HFFc6 (cell line): ENCODE results near the gene D2HGDH. TPM values are rescaled to one million over a fixed set of nuclear protein-coding genes. Genes with fewer than 3 reads are reported as not detected.
"Not testable (repeated sequence)": the region's sequence is repeated elsewhere in the genome, so short reads cannot be mapped to it uniquely, and the experiment has no call there.

Source experiments
- DNase-seq: peaks from one replicate; pipeline ENCODE4 v3.0.0-alpha.2; 2018
- H3K27ac Mint-ChIP-seq: 2 replicates; pipeline ENCODE4 v1.8.0; 2020; ENCODE audit warnings: mild to moderate bottlenecking, mixed read lengths
- H3K27me3 Mint-ChIP-seq: 2 replicates; pipeline ENCODE4 v1.8.0; 2021; ENCODE audit warnings: mild to moderate bottlenecking, moderate library complexity, mixed read lengths; ENCODE audit not compliant: insufficient read depth
- H3K36me3 Mint-ChIP-seq: 2 replicates; pipeline ENCODE4 v1.8.0; 2021; ENCODE audit warnings: low read depth, mixed read lengths
- H3K4me1 Mint-ChIP-seq: 2 replicates; pipeline ENCODE4 v1.8.0; 2020; ENCODE audit warnings: low read depth, mixed read lengths
- H3K4me3 Mint-ChIP-seq: 2 replicates; pipeline ENCODE4 v1.8.0; 2020; ENCODE audit warnings: mild to moderate bottlenecking, moderate library complexity, mixed read lengths
- H3K9me3 Mint-ChIP-seq: 2 replicates; pipeline ENCODE4 v1.8.0; 2020; ENCODE audit warnings: mild to moderate bottlenecking, mixed read lengths
- total RNA-seq, 6 experiments: library from RNA; stranded (reverse); fragmentation: NEBNext Ultra II Directional; extraction: Animal tissue kit (Norgen Biotek cat#: 25700); gene quantifications; 2 replicates in 1 of 6; 3 replicates in 5 of 6; pipeline ENCODE4 v1.2.3, GENCODE V29; 2021
- TF ChIP-seq, protein P1 (sequence below): fragments of 200-600 bp; sonication (generic); IDR thresholded peaks from 2 replicates; pipeline ENCODE4 v1.5.0; 2021; ENCODE audit warnings: antibody characterized with exemption, mild to moderate bottlenecking

D2HGDH gene
- total RNA-seq, 6 experiments from 2014 or later: 14.0 to 21.6 (median 16.4) TPM

DNA sequence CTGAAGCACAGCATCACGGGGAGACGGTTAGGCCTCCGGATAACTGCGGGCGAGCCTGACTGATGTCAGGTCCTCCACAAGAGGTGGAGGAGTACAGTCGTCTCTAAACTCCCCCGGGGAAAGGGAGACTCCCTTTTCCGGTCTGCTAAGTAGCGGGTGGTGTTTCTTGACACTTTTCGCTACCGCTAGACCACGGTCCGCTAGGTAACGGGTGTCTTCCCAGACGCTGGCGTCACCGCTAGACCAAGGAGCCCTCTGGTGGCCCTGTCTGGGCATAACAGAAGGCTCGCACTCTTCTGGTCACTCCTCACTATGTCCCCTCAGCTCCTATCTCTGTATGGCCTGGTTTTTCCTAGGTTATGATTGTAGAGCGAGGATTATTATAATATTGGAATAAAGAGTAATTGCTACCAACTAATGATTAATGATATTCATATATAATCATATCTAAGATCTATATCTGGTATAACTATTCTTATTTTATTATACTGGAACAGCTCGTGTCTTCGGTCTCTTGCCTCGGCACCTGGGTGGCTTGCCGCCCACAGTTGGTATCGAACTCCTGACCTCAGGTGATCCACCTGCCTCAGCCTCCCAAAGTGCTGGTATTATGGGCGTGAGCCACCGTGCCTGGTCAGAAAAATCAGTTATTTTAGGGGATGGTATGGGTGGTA is 1.8 kb upstream of the D2HGDH start:
- not testable (repeated sequence) for H3K4me1 Mint-ChIP-seq, H3K27me3 Mint-ChIP-seq, H3K36me3 Mint-ChIP-seq, H3K27ac Mint-ChIP-seq, H3K4me3 Mint-ChIP-seq, H3K9me3 Mint-ChIP-seq
- peak; percentile 16 for DNase-seq
- TF ChIP-seq, protein P1, sequence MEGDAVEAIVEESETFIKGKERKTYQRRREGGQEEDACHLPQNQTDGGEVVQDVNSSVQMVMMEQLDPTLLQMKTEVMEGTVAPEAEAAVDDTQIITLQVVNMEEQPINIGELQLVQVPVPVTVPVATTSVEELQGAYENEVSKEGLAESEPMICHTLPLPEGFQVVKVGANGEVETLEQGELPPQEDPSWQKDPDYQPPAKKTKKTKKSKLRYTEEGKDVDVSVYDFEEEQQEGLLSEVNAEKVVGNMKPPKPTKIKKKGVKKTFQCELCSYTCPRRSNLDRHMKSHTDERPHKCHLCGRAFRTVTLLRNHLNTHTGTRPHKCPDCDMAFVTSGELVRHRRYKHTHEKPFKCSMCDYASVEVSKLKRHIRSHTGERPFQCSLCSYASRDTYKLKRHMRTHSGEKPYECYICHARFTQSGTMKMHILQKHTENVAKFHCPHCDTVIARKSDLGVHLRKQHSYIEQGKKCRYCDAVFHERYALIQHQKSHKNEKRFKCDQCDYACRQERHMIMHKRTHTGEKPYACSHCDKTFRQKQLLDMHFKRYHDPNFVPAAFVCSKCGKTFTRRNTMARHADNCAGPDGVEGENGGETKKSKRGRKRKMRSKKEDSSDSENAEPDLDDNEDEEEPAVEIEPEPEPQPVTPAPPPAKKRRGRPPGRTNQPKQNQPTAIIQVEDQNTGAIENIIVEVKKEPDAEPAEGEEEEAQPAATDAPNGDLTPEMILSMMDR: peak; percentile 71

DNA sequence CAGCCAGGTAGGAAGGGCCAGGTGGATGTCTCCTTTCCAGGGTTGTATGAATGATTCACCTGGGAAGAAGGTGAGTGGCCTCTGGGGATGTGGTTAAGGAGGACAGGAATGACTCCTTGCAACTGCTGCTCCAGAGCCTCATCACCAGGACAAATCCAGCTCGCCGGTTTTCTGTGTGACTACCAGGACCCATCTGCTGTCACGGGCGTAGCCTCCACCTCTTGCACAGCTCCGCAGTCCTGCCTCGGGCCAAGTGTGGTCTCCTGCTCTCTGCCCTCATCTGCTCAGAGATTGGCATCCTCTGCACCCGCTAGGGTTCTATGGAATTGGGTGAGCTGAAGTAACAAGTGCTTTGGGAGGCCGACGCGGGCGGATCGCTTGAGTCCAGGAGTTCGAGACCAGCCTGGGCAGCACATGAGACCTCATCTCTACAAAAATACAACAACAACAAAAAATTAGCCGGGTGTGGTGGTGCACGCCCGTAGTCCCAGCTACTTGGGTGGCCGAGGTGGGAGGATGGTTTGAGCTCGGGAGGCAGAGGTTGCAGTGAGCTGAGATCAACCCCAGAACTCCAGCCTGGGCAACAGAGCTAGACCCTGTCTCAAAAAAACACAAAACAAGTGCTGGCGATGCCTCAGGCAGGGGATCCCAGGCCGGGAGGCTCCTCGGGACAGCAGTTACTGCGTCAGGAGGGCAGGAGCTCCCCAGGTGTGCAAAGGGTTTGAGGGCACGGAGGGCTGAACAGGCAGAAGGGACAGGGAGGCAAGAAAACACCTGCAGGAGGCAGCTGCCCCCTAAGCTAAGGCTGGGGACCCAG is 831 bp upstream of the D2HGDH start:
- TF ChIP-seq, protein P1: no peak
- H3K27me3 Mint-ChIP-seq: no peaks in the 10 kb centered on the region; the same call in 1 of the 2 replicates
- peaks cover 4% of the 10 kb centered on the region; the same call in 1 of the 2 replicates for H3K36me3 Mint-ChIP-seq
- H3K4me1 Mint-ChIP-seq: peaks cover 8% of the 10 kb centered on the region
- no peak overlapping the region for H3K27ac Mint-ChIP-seq
- no peak for DNase-seq
- no peaks in the 10 kb centered on the region for H3K9me3 Mint-ChIP-seq
- peak overlapping the region; percentile 24; the same call in 1 of the 2 replicates for H3K4me3 Mint-ChIP-seq

DNA sequence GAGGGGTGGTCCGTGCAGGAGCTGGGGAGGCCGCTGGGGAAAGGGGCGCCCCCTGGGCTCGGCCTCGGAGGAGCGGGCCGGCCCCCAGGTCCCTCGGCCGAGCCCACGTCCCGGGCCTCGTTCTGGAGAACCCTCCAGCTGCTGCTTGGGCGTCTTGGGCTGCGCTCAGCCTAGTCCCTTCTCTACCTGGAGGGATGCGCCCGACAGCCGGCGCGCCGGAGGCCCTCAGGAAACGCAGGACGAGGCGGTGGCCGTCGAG is 293 bp upstream of the D2HGDH start:
- no peak overlapping the region for H3K27ac Mint-ChIP-seq
- TF ChIP-seq, protein P1: peak; percentile 53
- no peaks in the 10 kb centered on the region; the same call in 1 of the 2 replicates for H3K27me3 Mint-ChIP-seq
- H3K4me3 Mint-ChIP-seq: no peak overlapping the region
- no peak for DNase-seq
- peaks cover 13% of the 10 kb centered on the region for H3K4me1 Mint-ChIP-seq
- peaks cover 4% of the 10 kb centered on the region; the same call in 1 of the 2 replicates for H3K36me3 Mint-ChIP-seq
- no peaks in the 10 kb centered on the region for H3K9me3 Mint-ChIP-seq

DNA sequence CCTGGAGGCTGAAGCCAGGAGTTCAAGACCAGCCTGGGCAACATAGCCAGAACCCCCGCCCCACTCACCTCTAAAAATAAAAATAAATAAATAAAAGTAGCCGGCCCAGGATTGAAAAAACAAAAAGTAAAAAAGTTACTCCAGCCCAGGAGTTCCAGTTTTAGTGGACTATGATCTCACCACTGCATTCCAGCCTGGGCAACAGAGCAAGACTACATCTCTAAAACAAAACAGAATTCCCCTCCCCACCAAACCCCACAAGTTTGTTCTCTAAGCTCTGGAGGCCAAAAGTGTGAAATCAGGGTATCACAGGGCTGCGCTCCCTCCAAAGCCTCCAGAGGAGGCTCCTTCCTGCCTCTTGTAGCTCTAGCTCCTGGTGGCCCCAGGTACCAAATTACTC is 1.7 kb downstream of the D2HGDH start:
- Mint-ChIP-seq H3K27ac (no peak overlapping the region), H3K9me3 (no peaks in the 10 kb centered on the region)
- no peak for DNase-seq

DNA sequence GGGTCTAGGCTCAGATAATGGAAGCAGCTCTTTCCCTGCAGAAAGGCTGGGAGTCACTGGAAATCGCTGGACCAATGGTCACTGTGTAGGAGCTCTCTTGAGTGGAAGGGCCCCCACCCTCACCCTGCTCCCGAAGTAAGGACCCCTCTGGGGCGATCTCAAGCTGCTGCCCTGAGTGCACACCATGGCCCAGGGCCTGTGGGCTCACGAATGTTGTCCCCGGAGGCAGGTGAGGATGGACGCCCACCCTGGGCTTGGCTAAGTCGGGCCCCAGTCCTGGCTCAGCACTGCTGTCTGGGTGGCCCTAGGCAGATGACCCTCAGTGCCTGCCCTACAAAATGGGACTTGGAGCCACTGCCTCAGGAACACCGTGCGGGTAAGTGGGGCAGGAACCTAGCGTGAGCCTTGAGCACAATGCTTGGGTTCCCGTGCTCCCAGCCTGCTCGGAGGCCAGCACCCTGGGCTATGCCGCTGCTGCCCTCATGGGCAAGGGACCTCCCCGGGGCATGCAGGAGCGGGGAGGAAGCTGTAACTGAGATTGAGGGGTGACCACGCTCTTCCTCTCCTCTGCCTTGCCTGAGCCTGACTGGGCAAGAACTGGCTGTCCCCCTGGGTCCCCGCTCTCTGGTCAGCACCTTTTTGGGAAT is 3.7 kb downstream of the D2HGDH start:
- no peak overlapping the region for H3K27ac Mint-ChIP-seq
- no peak for DNase-seq
- H3K4me3 Mint-ChIP-seq: no peak overlapping the region
- H3K27me3 Mint-ChIP-seq: no peaks in the 10 kb centered on the region; the same call in 1 of the 2 replicates
- TF ChIP-seq, protein P1: no peak
- H3K36me3 Mint-ChIP-seq: peaks cover 4% of the 10 kb centered on the region; the same call in 1 of the 2 replicates
- no peaks in the 10 kb centered on the region for H3K9me3 Mint-ChIP-seq
- peaks cover 28% of the 10 kb centered on the region for H3K4me1 Mint-ChIP-seq

More for the DNA sequence above, 1.7 kb downstream of the D2HGDH start:
- no peaks in the 10 kb centered on the region; the same call in 1 of the 2 replicates for H3K27me3 Mint-ChIP-seq
- TF ChIP-seq, protein P1: no peak
- H3K4me3 Mint-ChIP-seq: peak overlapping the region; percentile 83
- peaks cover 4% of the 10 kb centered on the region; the same call in 1 of the 2 replicates for H3K36me3 Mint-ChIP-seq
- H3K4me1 Mint-ChIP-seq: peaks cover 25% of the 10 kb centered on the region
